ENCODE measurements around the gene LMX1A.

Gene LMX1A

GRCh38 chr1:165234149-165234548 lies 122.4 kb downstream of the LMX1A start:
- in situ Hi-C loops (cut with HindIII; ENCODE audit: low sequenced_read_pairs) = no loop called here
- no peak for DNase-seq (ENCODE audit: low read depth)
- no peak overlapping the region for H3K4me3 ChIP-seq (ENCODE audit: low read depth, low read length)
- TF ChIP-seq CTCF (IDR thresholded peaks at IDR 0.05; ENCODE audit: low read depth, low read length, missing control alignments) = no peak

- DNase-seq (ENCODE audit: low read depth) = no peak
- in situ Hi-C loops (cut with HindIII; ENCODE audit: low sequenced_read_pairs) = no loop called here
- H3K4me3 ChIP-seq (ENCODE audit: low read depth, low read length) = no peak overlapping the region
- TF ChIP-seq CTCF (IDR thresholded peaks at IDR 0.05; ENCODE audit: low read depth, low read length, missing control alignments) = no peak
These were observed 127.8 kb downstream of the LMX1A start for GRCh38 chr1:165228676-165229075.

- in situ Hi-C loops (cut with HindIII; ENCODE audit: low sequenced_read_pairs) = no loop called here
- no peak for TF ChIP-seq CTCF (IDR thresholded peaks at IDR 0.05; ENCODE audit: low read depth, low read length, missing control alignments)
- DNase-seq (ENCODE audit: low read depth) = no peak
- H3K4me3 ChIP-seq (ENCODE audit: low read depth, low read length) = no peak overlapping the region
These were observed 128.3 kb downstream of the LMX1A start for GRCh38 chr1:165228111-165228655.

- in situ Hi-C loops (cut with HindIII; ENCODE audit: low sequenced_read_pairs) = no loop called here
These were observed 130.2 kb downstream of the LMX1A start for GRCh38 chr1:165226326-165226725.

GRCh38 chr1:165225650-165226049 lies 130.9 kb downstream of the LMX1A start:
- DNase-seq (ENCODE audit: low read depth) = no peak
- H3K4me3 ChIP-seq (ENCODE audit: low read depth, low read length) = no peak overlapping the region
- in situ Hi-C loops (cut with HindIII; ENCODE audit: low sequenced_read_pairs) = no loop called here
- TF ChIP-seq CTCF (IDR thresholded peaks at IDR 0.05; ENCODE audit: low read depth, low read length, missing control alignments) = no peak

More at GRCh38 chr1:165226326-165226725, 130.2 kb downstream of the LMX1A start:
- no peak overlapping the region for H3K4me3 ChIP-seq (ENCODE audit: low read depth, low read length)
- no peak for TF ChIP-seq CTCF (IDR thresholded peaks at IDR 0.05; ENCODE audit: low read depth, low read length, missing control alignments)
- DNase-seq (ENCODE audit: low read depth) = no peak

GRCh38 chr1:165225062-165225461 lies 131.5 kb downstream of the LMX1A start:
- in situ Hi-C loops (cut with HindIII; ENCODE audit: low sequenced_read_pairs) = no loop called here
- DNase-seq (ENCODE audit: low read depth) = no peak
- H3K4me3 ChIP-seq (ENCODE audit: low read depth, low read length) = no peak overlapping the region
- no peak for TF ChIP-seq CTCF (IDR thresholded peaks at IDR 0.05; ENCODE audit: low read depth, low read length, missing control alignments)
